SU-DHL-6 (cell line): ENCODE results near the gene GPR15.

Source experiments
- EZH2phosphoT487 ChIP-seq: fragments of 200-600 bp; sonication (generic), shearing (Covaris generic); conservative IDR thresholded peaks from 2 replicates; pipeline ENCODE4 v1.6.1; 2018; ENCODE audit warnings: mild to moderate bottlenecking, antibody characterized with exemption, low read length, moderate library complexity, mixed read lengths
- TF ChIP-seq, protein P1 (sequence below): fragments of 200-600 bp; sonication (generic); IDR thresholded peaks from one replicate; pipeline ENCODE4 v1.5.1; 2017; ENCODE audit warnings: antibody characterized with exemption, mild to moderate bottlenecking, low read length, moderate library complexity; ENCODE audit not compliant: insufficient read depth, poor library complexity, severe bottlenecking

DNA sequence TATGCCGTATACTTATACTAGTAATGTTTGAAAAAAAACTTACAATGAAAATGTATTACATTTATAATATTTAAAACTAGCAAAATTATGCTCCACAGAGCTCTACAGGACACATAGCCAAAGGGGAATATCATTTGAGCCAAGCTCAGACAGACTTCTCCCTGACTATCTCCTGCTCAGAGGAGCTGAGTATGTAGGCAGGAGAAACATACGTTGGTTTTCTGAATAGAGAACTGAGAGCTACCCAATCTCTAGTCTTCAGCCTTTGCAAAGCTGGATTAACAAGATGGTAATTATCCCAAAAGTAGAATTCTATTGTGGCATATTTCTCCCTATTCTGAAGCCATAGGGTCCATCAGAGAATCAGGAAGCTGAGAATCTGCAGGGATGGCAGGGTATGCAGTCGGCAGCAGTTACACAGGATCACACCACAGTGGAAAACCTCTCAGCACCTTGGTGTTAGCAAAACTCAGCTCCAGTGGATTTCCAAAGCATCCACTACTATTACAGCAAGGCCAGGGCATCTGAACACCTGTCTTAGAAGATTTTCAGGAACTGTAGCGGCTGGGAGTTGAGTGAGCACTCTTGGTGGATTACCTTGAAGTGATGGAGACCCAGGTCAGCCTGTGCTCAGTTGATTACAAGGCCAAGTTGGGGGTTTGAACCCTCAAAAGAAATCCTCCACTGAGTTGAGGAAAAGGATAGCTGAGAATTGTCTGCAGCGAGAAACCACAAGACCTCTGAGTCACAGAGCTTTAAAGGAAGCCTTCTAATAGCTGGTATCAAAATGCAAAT lies 30.1 kb downstream of the GPR15 start:
- TF ChIP-seq, protein P1, sequence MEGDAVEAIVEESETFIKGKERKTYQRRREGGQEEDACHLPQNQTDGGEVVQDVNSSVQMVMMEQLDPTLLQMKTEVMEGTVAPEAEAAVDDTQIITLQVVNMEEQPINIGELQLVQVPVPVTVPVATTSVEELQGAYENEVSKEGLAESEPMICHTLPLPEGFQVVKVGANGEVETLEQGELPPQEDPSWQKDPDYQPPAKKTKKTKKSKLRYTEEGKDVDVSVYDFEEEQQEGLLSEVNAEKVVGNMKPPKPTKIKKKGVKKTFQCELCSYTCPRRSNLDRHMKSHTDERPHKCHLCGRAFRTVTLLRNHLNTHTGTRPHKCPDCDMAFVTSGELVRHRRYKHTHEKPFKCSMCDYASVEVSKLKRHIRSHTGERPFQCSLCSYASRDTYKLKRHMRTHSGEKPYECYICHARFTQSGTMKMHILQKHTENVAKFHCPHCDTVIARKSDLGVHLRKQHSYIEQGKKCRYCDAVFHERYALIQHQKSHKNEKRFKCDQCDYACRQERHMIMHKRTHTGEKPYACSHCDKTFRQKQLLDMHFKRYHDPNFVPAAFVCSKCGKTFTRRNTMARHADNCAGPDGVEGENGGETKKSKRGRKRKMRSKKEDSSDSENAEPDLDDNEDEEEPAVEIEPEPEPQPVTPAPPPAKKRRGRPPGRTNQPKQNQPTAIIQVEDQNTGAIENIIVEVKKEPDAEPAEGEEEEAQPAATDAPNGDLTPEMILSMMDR: no peak
- TF ChIP-seq EZH2phosphoT487: no peak
